HG02943 (cell line): Measurements from ENCODE around the gene RAB21.

Source experiments
- ATAC-seq: cut with Tn5 transposase; IDR thresholded peaks from one replicate; pipeline ENCODE4 v1.9.1; 2021; ENCODE audit warnings: mild to moderate bottlenecking, low read depth, moderate library complexity; ENCODE audit not compliant: unreplicated experiment

Gene RAB21, protein sequence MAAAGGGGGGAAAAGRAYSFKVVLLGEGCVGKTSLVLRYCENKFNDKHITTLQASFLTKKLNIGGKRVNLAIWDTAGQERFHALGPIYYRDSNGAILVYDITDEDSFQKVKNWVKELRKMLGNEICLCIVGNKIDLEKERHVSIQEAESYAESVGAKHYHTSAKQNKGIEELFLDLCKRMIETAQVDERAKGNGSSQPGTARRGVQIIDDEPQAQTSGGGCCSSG

DNA sequence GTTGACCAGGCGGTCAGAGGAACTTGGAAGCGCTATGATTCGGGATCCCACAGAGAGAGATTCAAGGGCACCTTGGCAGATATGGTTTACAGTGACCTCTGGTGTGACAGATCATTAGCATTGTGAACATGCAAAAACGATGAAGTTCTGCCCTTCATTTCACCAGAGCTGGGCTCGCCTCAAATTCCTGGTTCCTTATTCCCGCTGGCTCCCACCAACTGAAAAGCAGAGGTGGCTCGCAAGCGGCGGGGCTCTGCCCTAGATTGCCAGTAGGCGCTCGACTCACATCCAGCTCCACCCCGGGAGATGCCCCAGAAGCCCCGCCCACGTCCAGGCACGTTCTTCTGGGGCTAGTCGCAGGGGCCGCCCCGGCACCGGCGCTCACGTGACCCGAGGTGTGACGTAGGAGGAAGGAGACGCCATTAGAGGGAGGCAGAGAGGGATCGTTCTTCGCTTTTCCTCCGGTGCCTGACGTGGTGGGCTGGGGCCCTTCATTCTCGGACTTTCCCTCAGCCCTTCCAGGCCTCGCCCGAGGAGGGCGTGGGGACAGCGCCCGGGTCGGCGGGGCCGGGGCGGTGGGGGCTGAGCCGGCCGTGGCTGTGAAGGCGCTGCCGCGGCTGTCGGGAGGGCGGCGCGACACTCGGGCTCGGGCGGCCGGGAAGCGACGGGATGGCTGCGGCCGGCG is at the start of gene RAB21:
Gene RAB21, plus strand, starts transcription at position 403 of the 685 bp plus-strand sequence. Its CDS starts 267 bp downstream, at position 670.
- ATAC-seq: peak; percentile 99

DNA sequence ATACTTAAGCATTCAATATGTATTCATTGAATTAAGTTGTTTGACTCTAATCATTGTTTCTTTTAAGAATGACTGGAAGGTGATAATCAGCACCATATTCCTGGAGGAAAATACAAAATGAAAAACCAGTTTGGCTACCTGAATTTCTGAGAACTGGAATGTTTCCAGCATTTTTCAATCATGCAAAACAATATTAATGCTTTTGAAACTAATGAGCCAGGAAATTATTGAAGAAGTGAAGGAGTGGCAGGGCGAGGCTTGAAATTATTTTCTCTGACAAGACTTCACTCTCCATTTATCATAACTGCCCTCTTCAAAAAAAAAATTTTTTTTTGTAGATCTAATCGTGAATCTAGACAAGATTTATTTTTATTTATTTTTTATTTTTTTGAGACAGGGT is 49.7 kb upstream of the RAB21 start:
- no peak for ATAC-seq

DNA sequence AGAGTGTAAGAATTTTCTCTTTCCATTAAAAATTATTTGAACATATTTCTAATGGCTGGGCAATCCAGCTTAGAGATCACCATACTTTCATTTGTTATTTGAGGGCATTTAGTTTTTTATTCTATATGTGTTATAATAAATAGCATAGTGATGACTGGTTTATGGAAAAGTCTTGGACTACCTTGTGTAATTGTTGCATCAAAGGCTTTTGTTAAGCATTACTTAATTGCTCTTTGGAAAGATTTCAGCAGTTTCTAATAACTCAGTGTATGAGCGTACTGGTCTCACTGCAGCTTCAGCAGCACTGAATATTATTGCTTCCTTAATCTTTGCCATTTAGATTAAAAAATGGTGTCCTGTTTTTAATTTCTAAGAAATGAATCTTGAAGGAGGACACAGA is 46.0 kb upstream of the RAB21 start:
- no peak for ATAC-seq

DNA sequence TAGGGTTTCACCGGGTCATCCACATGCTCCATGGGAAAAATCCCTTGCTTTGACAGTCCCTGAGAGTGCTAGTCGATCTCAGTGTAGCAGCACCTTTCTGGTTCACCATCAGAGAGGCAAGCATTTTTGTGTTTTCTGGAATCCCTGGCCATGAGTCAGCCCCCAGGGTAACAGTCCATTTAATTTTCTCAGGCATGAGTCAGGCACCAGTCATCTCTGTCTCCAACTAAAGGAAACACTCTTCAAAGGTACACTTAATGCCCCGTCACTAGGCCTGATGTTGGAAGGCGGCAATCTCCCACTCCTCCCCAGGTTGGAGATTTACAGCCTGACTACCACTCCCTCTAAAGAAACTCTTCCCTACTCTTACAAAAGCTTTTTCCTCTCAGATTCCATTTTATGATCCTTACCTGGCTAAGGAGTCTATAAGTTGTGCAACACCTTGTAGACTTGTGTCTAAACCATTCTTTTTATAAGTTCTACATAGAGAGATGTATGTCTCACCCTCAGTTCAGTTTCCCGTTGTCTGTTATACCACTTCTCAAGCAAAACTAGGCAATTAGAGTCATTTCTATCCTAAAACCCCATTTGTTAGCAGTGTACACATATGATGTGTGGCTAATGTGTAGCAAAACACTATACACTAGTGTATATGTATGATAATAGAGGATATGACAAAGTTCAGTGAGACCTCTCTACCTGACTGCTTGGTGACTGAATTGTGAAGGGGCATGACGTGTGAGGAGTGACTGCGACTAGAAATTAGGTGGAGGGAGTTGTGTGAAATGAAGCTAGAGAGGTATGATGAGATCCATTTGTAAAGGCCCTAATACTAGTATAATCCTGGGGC is 44.2 kb upstream of the RAB21 start:
- no peak for ATAC-seq

DNA sequence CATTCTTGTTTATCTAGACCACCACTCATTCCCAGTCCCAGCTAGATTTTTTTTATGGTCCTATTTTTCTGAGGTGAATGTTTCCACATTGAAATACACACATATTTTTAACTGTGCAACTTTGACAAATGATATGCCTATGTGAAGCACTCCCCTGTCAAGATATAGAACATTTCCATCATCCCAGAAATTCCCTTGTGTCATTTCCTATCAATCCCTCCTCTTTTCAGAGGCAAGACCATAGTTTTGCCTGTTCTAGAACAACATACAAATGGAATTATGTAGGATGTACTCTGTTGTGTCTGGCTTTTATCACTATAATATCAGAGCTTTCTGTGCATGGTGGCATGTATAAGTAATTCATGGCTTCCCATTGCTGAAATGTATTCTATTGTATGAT is 36.1 kb upstream of the RAB21 start:
- no peak for ATAC-seq

DNA sequence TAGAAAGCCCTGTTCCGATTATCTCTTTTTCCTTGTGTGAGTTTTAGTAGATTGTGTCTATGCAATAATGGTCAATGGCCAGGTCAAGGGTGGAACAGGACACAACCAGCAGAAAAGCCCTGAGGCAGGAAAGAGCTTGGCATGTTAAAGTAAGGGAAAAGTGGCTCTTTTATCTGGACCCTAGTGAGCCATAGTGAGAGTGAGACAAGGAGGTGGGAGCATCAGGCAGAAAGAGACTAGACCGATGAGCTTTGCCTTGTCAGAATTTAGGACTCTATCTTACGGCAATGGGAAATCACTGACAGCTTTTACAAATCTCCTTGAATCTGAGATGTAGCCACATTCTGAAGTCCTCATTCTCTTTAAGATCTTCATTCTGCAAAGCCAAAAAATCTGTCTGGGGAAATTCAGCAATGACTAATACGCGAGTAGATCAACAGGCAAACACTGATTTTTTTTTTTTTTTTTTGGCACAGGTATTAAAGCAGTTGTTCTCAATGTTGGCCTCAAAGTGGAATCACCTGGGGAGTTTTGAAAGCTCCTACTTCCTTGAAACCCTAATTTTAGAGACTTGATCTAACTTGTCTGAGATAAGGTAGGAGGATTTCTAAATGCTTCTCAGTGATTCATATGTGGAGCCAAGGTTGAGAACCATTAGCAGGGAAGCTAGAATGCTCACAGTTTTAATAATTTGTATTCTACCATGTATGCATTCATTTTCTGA is 34.9 kb upstream of the RAB21 start:
- ATAC-seq: no peak

DNA sequence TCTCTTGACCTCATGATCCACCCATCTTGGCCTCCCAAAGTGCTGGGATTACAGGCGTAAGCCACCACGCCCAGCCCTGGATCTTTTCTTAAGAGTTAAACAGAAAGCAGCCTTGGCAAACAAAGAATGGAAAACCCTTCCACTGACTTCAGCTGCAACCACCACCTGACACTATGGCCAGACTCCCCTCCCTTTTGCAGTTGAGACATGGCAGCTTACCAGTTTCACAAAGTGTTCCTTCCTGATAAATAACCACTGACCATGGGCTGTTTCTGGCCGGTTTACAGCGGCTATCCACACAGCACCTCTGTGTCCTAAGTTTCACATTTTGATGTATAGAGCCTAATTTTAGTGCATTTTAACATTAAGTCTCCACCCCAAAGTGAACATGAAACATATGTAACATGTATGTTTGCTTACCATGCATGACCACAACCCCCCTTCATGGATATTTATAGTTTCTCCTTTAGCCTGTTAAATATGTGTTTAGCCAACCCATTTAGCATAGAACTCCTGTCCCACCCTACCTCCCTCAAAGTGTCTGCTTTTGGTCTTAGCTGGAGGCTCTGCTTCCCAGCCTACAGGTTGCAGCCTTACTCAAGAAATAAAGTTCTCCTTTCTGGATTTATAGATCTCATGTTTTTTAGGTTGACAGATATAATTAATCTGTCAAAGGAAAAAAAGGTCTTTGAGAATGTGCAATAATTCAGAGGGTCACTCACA is 32.7 kb upstream of the RAB21 start:
- ATAC-seq: no peak

DNA sequence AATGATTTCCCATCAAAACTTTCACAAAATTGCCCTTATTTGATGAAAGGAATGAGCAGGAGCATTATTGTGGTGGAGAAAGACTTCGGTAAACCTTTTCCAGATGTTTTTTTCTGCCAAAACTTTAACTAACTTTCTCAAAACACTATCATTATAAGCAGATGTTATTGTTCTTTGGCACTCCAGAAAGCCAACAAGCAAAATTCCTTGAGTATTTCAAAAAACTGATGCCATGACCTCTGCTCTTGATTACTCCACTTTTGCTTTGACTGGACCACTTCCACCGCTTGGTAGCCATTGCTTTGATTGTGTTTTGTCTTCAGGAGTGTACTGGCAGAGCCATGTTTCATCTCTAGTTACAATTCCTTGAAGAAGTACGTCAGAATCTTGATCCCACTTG is 29.7 kb upstream of the RAB21 start:
- no peak for ATAC-seq

DNA sequence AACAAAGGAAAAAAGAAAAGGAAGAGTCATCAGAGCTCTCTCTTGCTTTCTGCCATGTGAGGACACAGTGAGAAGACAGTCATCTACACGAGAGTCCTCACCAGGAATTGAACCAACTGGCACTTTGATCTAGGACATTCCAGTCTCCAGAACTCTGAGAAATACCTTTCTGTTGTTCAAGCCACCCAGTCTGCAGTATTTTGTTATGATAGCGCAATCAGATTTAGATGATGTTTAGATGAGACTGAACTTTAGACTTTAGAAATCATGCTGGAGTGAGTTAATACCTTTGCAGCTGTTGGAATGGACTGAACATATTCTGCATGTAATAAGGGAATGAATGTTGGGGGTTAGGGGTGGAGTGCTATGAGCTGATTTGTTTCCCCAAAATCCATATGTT is 28.1 kb upstream of the RAB21 start:
- ATAC-seq: no peak

DNA sequence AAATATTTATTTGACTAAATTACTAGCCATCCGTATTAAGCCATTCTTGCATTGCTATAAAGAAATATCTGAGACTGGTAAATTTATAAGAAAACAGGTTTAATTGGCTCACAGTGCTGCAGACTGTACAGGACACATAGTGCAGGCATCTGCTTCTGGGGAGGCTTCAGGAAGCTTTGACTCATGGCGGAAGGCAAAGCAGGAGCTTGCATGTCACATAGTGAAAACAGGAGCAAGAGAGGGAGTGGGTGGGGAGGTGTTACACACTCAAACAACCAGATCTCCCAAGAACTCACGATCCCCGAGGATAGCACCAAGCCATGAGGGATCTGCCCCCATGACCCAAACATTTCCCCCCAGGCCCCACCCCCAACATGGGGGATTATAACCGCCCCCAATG is 26.7 kb upstream of the RAB21 start:
- ATAC-seq: no peak

DNA sequence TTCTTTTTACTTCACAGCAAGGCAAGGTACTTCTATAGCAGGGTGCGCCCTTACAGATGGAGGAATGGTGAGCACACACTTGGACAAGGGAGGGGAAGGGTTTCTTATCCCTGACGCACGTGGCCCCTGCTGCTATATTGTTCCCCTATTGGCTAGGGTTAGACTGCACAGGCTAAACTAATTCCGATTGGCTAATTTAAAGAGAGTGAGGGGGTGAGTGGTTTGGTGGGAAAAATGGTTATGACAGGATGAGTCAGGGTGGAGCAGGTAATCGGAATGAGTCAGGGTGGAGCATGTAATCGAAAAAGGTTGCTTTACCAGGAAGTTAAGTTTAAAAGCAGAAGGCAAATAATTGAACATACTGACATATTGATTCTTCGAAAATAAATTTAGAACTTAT is 23.7 kb upstream of the RAB21 start:
- no peak for ATAC-seq

DNA sequence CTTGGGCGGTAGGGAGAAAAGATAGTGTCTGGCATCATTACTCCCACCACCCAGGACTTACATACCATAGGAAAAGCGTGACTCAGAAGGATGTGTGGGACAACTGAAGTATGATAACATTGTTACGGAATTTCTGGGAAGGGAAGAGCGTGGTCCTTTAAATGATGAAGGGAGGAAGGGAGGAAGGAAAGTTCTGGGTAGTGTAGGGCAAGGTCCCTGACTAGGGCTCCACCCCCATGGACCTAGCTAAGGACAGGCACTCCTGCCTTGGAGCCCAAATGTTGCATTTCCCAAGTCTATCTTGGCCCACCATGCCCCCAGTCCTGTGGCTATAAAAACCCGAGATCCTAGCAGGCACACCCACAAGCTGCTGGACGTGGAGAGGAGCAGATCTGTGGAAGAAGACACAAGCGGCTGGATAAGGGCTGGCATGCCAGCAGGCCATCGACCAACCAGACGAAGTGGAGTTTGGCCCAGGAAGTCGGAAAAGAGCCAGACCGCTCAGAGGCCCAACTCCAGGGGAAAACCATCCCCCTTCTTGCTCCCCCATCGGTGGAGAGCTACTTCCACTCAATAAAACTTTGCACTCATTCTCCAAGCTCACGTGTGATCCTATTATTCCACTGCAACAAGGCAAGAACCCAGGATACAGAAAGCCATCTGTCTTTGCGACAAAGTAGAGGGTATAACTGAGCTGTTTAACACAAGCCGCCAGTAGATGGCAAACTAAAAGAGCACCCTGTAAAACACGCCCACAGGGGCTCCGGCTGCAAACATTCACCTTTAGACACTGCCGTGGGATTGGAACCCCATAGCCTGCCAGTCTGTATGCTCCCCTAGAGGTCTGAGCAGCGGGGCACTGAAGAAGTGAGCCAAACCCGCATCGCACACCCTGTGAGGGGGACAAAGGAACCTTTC is 23.0 kb upstream of the RAB21 start:
- ATAC-seq: no peak

DNA sequence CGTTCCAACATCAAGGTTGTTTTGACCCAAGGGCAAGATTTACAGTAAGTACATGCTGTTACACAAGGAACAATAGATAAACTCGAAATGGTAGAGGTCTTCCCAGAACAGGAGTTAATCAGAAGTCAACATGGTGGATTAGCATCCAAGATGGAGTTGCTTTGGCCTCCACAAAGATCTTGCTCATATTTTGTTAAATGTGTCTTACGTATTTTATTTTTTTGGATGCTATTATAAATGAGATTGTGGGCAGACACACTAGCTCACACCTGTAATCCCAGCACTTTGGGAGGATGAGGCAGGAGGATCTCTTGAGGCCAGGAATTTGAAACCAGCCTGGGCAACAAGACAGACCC is 22.3 kb upstream of the RAB21 start:
- no peak for ATAC-seq

DNA sequence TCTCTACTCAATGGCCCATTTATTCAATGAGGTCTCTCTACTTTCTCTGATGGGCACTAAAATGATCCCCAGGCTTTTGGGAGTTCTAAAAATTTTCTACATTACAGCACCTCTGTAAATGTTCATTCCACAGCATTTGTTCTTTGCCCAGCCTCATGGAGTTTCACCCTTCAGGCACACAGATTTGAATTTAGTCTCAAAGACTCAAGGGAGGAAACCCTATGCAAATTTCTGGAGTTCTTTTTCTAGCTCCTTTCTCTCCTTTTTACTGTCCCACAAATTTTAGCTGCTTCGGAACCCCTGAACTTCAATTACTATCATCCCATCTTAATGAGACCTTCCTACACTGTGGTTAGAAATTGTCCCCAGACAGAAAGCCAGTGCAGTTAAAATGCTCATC is 17.5 kb upstream of the RAB21 start:
- ATAC-seq: no peak

DNA sequence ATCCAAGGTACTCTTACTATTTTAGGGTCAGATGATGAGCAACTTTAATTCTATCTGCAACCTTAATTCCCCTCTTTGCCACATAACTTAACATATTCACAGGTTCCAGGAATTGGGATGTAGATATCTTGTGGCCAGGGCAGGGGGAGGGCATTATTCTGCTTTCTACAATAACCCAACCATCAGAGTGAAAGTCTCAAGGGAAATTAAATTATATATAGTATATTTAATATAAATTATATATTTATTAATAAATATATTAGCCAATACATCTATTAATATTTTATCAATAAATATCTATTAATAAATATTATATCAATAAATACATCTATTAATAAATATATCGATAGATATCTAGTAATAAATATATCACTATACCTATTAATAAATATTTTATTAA is 11.7 kb upstream of the RAB21 start:
- ATAC-seq: no peak

DNA sequence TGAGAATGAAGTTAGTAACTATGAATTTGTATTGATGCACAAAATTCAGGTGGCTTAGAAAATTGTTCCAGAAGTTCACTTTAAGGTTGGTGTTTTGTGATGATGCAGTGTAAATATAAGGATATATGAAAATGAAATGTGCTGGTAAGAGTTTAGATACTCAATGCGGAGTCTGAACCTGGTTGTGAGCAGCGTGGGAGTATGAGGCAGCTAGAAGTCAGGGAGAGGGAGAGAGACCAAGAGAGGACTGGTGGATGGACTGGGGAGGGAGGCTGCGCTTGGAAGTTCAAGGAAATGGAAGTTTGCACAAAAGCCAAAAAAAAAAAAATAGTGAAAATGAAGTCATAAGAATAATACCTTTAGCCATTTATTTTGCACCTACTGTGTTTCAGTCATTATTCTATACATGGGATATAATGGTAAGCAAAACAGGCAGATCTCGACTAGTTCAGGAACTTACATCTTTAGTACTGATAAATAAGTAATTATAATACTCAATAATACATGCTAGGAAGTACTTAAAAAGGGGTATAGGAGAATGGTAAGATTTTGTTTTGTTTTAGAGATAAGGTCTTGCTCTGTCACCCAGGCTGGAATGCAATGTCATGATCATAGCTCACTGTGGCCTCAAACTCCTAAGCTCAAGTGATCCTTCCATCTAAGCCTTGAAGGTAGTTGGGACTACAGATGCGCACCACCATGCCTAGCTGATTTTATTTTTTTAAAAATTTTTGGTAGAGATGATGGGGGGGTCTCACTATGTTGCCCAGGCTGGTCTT is 10.0 kb upstream of the RAB21 start:
- no peak for ATAC-seq

DNA sequence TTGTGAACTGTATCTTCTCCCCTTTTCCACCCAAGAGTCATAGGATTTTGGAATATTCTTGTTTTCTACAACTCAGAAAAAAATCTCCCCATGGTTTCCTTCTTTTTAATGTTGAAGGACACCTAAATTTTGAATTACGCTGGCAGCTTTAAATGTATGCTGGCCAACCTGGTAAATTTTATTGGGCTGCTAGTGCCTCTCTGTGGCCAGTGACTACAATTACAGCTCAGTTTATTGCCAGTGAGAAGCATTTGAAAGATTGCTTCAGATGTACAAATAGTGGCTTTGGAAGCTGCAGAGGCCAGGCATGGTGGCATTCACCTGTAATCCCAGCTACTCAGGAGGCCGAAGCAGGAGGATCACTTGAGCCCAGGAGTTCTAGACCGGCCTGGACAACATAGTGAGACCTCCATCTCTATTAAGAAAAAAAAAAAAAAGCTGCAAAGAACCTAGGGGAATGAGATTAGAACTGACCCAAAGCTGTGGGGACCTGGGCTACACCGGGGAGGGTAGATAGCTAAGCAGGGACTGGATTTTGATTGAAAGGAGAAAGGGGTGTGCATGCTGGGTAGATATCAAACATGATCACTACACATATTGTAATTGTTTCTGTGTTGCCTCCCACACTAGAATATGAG is 7.6 kb upstream of the RAB21 start:
- ATAC-seq: peak; percentile 96
